B cell (primary cell): ENCODE measurements around the gene PCDHA6. TPM values are rescaled to one million over a fixed set of nuclear protein-coding genes. Genes with fewer than 3 reads are reported as not detected.
"Not testable (repeated sequence)": the region's sequence is repeated elsewhere in the genome, so short reads cannot be mapped to it uniquely, and the experiment has no call there.

Source experiments
- ATAC-seq: fragments of 200-7000 bp; cut with Tn5 transposase; one replicate; pipeline ENCODE4 v1.10.0; 2021; ENCODE audit warnings: low read depth, mild to moderate bottlenecking, moderate number of reproducible peaks, moderate library complexity
- CTCF ChIA-PET: fragments of 350-600 bp; sonication (Branson Sonifier 250); formaldehyde crosslinking; loops from one replicate; lab custom pipeline; 2021; ENCODE audit warnings: antibody characterized with exemption, inconsistent platforms; lab: Charles Lee
- POLR2A ChIA-PET: fragments of 350-600 bp; sonication (Branson Sonifier 250); formaldehyde crosslinking; loops from one replicate; lab custom pipeline; 2021; ENCODE audit warnings: antibody characterized with exemption; lab: Charles Lee
- DNase-seq: peaks from one replicate; pipeline ENCODE4 v3.0.0; 2013
- H2AFZ ChIP-seq: 2 replicates; pipeline ENCODE4 v1.6.1; 2012; ENCODE audit warnings: mild to moderate bottlenecking, low read depth, low read length; ENCODE audit not compliant: insufficient read depth, poor library complexity, severe bottlenecking
- H3K27ac ChIP-seq, 2 donors: 1 replicate in 1 of 2; 2 replicates in 1 of 2; pipeline ENCODE4 v1.5.1; 2012 to 2013; ENCODE audit warnings: low read length in 2 of 2, mild to moderate bottlenecking in 2 of 2, moderate library complexity in 1 of 2
- H3K27me3 ChIP-seq, 4 experiments: fragments of 200-600 bp in 1 of 4; sonication (generic) in 1 of 4; replicated peaks in 1 of 4; 1 replicate in 2 of 4; 2 replicates in 2 of 4; pipeline versions ENCODE4 v1.6.1 to v1.7.0; 2013 to 2016; ENCODE audit warnings: low read length in 3 of 4, mild to moderate bottlenecking in 2 of 4, mixed read lengths in 1 of 4, moderate library complexity in 1 of 4; ENCODE audit not compliant: insufficient read depth in 4 of 4, control insufficient read depth in 3 of 4; ENCODE audit errors: control extremely low read depth in 1 of 4
- H3K36me3 ChIP-seq, 2 experiments: replicated peaks in 1 of 2; 1 replicate in 1 of 2; 2 replicates in 1 of 2; pipeline versions ENCODE4 v1.6.1 to v1.7.1; 2013; ENCODE audit warnings: low read length in 1 of 2; ENCODE audit not compliant: insufficient read depth in 2 of 2, control insufficient read depth in 1 of 2; ENCODE audit errors: control extremely low read depth in 1 of 2, extremely low read depth in 1 of 2
- H3K4me1 ChIP-seq, 2 donors: fragments of 200-600 bp in 1 of 2; sonication (generic) in 1 of 2; 1 replicate in 1 of 2; 2 replicates in 1 of 2; pipeline versions ENCODE4 v1.5.1 to v1.6.1; 2013 to 2017; ENCODE audit warnings: low read length in 2 of 2; ENCODE audit not compliant: control insufficient read depth in 2 of 2, insufficient read depth in 2 of 2
- H3K4me2 ChIP-seq: replicated peaks from 2 replicates; pipeline ENCODE3; 2012; ENCODE audit warnings: mild to moderate bottlenecking, low read depth, low read length; ENCODE audit not compliant: poor library complexity, severe bottlenecking
- H3K4me3 ChIP-seq, 5 experiments: fragments of 200-600 bp in 1 of 5; sonication (generic) in 1 of 5; 1 replicate in 3 of 5; 2 replicates in 2 of 5; pipeline versions ENCODE4 v1.5.1 to v1.7.0; 2011 to 2016; ENCODE audit warnings: low read length in 4 of 5, mild to moderate bottlenecking in 4 of 5, low read depth in 2 of 5, control low read depth in 1 of 5, moderate library complexity in 1 of 5; ENCODE audit not compliant: insufficient read depth in 1 of 5; ENCODE audit errors: control extremely low read depth in 1 of 5, extremely low read depth in 1 of 5
- H3K79me2 ChIP-seq: fragments of 200-600 bp; sonication (generic); one replicate; pipeline ENCODE4 v1.6.0; 2016; ENCODE audit warnings: low read length; ENCODE audit not compliant: control insufficient read depth, insufficient read depth
- H3K9ac ChIP-seq: fragments of 200-600 bp; sonication (generic); 2 replicates; pipeline ENCODE4 v1.6.1; 2017; ENCODE audit warnings: mild to moderate bottlenecking, low read length, moderate library complexity
- H3K9me3 ChIP-seq, 3 donors: one replicate each; pipeline versions ENCODE4 v1.6.1 to v1.7.1; 2013; ENCODE audit warnings: low read length in 2 of 3; ENCODE audit not compliant: control insufficient read depth in 2 of 3, insufficient read depth in 1 of 3; ENCODE audit errors: control extremely low read depth in 1 of 3
- H4K20me1 ChIP-seq: 2 replicates; pipeline ENCODE4 v1.6.0; 2012; ENCODE audit warnings: mild to moderate bottlenecking, low read length; ENCODE audit not compliant: insufficient read depth, control insufficient read depth, poor library complexity, severe bottlenecking
- H3K27ac Mint-ChIP-seq: one replicate; pipeline ENCODE4 v1.8.0; 2021; ENCODE audit warnings: mixed read lengths
- H3K27me3 Mint-ChIP-seq: one replicate; pipeline ENCODE4 v1.8.0; 2021; ENCODE audit warnings: mixed read lengths
- H3K4me1 Mint-ChIP-seq: one replicate; pipeline ENCODE4 v1.8.0; 2021; ENCODE audit warnings: mixed read lengths
- H3K4me3 Mint-ChIP-seq: one replicate; pipeline ENCODE4 v1.8.0; 2021; ENCODE audit warnings: mixed read lengths
- H3K9me3 Mint-ChIP-seq: one replicate; pipeline ENCODE4 v1.8.0; 2022; ENCODE audit warnings: mixed read lengths; ENCODE audit not compliant: insufficient read depth
- EZH2 ChIP-seq: IDR thresholded peaks from 2 replicates; pipeline ENCODE4 v1.6.1; 2012; ENCODE audit warnings: borderline replicate concordance, low read depth, mild to moderate bottlenecking, moderate library complexity, low read length; ENCODE audit not compliant: insufficient read depth, poor library complexity, severe bottlenecking
- WGBS: methylation state at CpG from one replicate; pipeline ENCODE4 v1.1.5; 2013; ENCODE audit warnings: missing lambda C conversion rate; ENCODE audit not compliant: insufficient coverage; 5-methylcytosine and 5-hydroxymethylcytosine counted together
- intact Hi-C: fragments of 100-400 bp; cut with micrococcal nuclease; formaldehyde crosslinking; loops from one replicate; pipeline ENCODE4 v1.10.0; 2022
- polyA plus RNA-seq: library from polyadenylated mRNA; depleted of rRNA; stranded (reverse); fragments of >200 nt; gene quantifications from 2 replicates; pipeline ENCODE4 v1.2.3, GENCODE V29; 2012
- total RNA-seq, 2 donors: library from RNA; stranded (reverse); fragments of 120-200 nt in 1 of 2; gene quantifications; 1 replicate in 1 of 2; 2 replicates in 1 of 2; pipeline versions ENCODE4 v1.2.3 to v1.2.4, GENCODE V29; 2013 to 2022
- TF ChIP-seq, protein P1 (sequence below): fragments of 200-600 bp; IDR thresholded peaks from one replicate; pipeline ENCODE4 v1.8.0; 2022; ENCODE audit warnings: antibody characterized with exemption, mild to moderate bottlenecking

Gene PCDHA6
- total and polyA plus RNA-seq, 2 donors (not counting 1 experiment from before 2014, with no cell fraction given) = not detected

DNA sequence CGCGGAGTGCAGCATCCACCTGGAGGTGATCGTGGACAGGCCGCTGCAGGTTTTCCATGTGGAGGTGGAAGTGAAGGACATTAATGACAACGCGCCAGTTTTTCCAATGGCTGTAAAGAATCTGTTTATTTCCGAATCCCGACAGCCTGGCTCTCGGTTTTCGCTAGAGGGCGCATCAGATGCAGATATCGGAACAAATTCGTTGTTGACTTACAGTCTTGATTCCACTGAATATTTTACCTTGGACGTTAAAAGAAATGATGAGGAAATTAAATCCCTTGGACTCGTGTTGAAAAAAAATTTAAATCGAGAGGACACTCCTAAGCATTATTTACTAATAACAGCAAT, 26.3 kb upstream of the PCDHA6 start:
- H3K27me3 ChIP-seq = peaks cover 0 to 13% (median 4%) of the 10 kb centered on the region in 4 experiments
- H3K4me3 Mint-ChIP-seq = no peak overlapping the region
- DNase-seq = no peak
- CTCF ChIA-PET = no interaction called here
- no peak overlapping the region for H3K27ac Mint-ChIP-seq
- POLR2A ChIA-PET = no interaction called here
- H3K4me3 ChIP-seq = no peak overlapping the region
- H3K9me3 ChIP-seq = peaks cover 0 to 36% (median 30%) of the 10 kb centered on the region in 3 donors
- no peak for ATAC-seq
- H3K4me1 Mint-ChIP-seq = no peaks in the 10 kb centered on the region
- no peaks in the 10 kb centered on the region for H4K20me1 ChIP-seq
- WGBS = 35% methylated on average over 13 of the region's 16 CpGs
- H3K4me2 ChIP-seq = no peak overlapping the region
- TF ChIP-seq, protein P1, sequence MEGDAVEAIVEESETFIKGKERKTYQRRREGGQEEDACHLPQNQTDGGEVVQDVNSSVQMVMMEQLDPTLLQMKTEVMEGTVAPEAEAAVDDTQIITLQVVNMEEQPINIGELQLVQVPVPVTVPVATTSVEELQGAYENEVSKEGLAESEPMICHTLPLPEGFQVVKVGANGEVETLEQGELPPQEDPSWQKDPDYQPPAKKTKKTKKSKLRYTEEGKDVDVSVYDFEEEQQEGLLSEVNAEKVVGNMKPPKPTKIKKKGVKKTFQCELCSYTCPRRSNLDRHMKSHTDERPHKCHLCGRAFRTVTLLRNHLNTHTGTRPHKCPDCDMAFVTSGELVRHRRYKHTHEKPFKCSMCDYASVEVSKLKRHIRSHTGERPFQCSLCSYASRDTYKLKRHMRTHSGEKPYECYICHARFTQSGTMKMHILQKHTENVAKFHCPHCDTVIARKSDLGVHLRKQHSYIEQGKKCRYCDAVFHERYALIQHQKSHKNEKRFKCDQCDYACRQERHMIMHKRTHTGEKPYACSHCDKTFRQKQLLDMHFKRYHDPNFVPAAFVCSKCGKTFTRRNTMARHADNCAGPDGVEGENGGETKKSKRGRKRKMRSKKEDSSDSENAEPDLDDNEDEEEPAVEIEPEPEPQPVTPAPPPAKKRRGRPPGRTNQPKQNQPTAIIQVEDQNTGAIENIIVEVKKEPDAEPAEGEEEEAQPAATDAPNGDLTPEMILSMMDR = no peak
- TF ChIP-seq EZH2 = no peak
- no peaks in the 10 kb centered on the region for H3K36me3 ChIP-seq
- intact Hi-C loops = no loop called here
- peaks cover 9% of the 10 kb centered on the region for H3K27me3 Mint-ChIP-seq
- no peak overlapping the region for H3K27ac ChIP-seq
- H3K79me2 ChIP-seq = no peaks in the 10 kb centered on the region
- H3K9me3 Mint-ChIP-seq = peaks cover 8% of the 10 kb centered on the region
- no peak overlapping the region for H3K9ac ChIP-seq
- no peaks in the 10 kb centered on the region for H3K4me1 ChIP-seq
- H2AFZ ChIP-seq = no peak overlapping the region

DNA sequence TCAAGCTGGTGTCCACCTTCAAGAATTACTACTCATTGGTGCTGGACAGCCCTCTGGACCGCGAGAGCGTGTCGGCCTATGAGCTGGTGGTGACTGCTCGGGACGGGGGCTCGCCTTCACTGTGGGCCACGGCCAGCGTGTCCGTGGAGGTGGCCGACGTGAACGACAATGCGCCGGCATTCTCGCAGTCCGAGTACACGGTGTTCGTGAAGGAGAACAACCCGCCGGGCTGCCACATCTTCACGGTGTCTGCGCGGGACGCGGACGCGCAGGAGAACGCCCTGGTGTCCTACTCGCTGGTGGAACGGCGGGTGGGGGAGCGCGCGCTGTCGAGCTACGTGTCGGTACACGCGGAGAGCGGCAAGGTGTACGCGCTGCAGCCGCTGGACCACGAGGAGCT, 25.4 kb upstream of the PCDHA6 start:
- DNase-seq, intact Hi-C loops, H3K4me3 ChIP-seq, H3K36me3 ChIP-seq, ATAC-seq, H3K27ac ChIP-seq, H3K4me3 Mint-ChIP-seq, H3K9ac ChIP-seq, H3K4me1 Mint-ChIP-seq, POLR2A ChIA-PET, H2AFZ ChIP-seq, H3K27ac Mint-ChIP-seq, H3K9me3 Mint-ChIP-seq, H3K79me2 ChIP-seq, H3K4me2 ChIP-seq, H4K20me1 ChIP-seq, CTCF ChIA-PET, H3K4me1 ChIP-seq: not testable (repeated sequence)
- peaks cover 14% of the 10 kb centered on the region for H3K27me3 Mint-ChIP-seq
- Histone ChIP-seq H3K9me3 (peaks cover 0 to 33% (median 29%) of the 10 kb centered on the region in 3 donors), H3K27me3 (peaks cover 0 to 13% (median 6%) of the 10 kb centered on the region in 4 experiments)
- whole genome bisulfite sequencing = 66% methylated on average over 45 of the region's 45 CpGs
